Spleen (tissue), 7 donors: Measurements from ENCODE around the gene CRNKL1.

ENCODE experiments used
- CTCF ChIP-seq, 11 experiments: fragments of 200-600 bp in 7 of 11; fragments of 450-650 bp in 4 of 11; sonication (generic) in 4 of 11; IDR thresholded peaks in 8 of 11; conservative IDR thresholded peaks in 3 of 11; 1 replicate in 7 of 11; 2 replicates in 4 of 11; pipeline versions ENCODE4 v1.4.0 to v1.8.0; 2016 to 2021; ENCODE audit warnings: antibody characterized with exemption in 11 of 11, inconsistent platforms in 4 of 11, mild to moderate bottlenecking in 1 of 11
- POLR2AphosphoS5 ChIP-seq, 3 donors: sonication (generic); formaldehyde crosslinking; IDR thresholded peaks; one replicate each; pipeline ENCODE4 v1.5.1; 2017; ENCODE audit warnings: antibody characterized with exemption in 3 of 3
- donor health status: DM: no; HTN: no; CAD: no; lungs with moderate emphysema.
- donor health status: DM: no; HTN: no; CAD: no.
- donor health status: DM: no; HTN: no; CAD: no.

GRCh38 chr20:20052074-20052970 lies at the start of gene CRNKL1, which contains the start of gene CFAP61:
- TF ChIP-seq CTCF (IDR thresholded peaks at IDR 0.05 in 8 of 11, conservative IDR thresholded peaks at IDR 0.05 in 3 of 11) (peak in 10 of 11 experiments; percentile 9 to 64 (median 33)), POLR2AphosphoS5 (IDR thresholded peaks at IDR 0.05) (peak; percentile 88 to 92 (median 88))
